GM23248 (cell line): ENCODE data around the gene PRDM16.

Experiments used
- EZH2 ChIP-seq: fragments of 200-600 bp; sonication (generic); IDR thresholded peaks from 2 replicates; pipeline ENCODE4 v1.6.1; 2018; ENCODE audit warnings: antibody characterized with exemption, mild to moderate bottlenecking; ENCODE audit not compliant: insufficient read depth, poor library complexity, severe bottlenecking
- EZH2phosphoT487 ChIP-seq: fragments of 200-600 bp; sonication (generic); IDR thresholded peaks from 2 replicates; pipeline ENCODE4 v1.6.1; 2018; ENCODE audit warnings: antibody characterized with exemption, moderate library complexity, mild to moderate bottlenecking, low read depth; ENCODE audit not compliant: insufficient read depth

- TF ChIP-seq EZH2 (no peak), EZH2phosphoT487 (no peak)
Observed at GRCh38 chr1:3251099-3251806, 182.2 kb downstream of the PRDM16 start.
